B cell (primary cell): ENCODE results near the gene CD28. TPM values are rescaled to one million over a fixed set of nuclear protein-coding genes. Genes with fewer than 3 reads are reported as not detected.

Experiments
- ATAC-seq: fragments of 200-7000 bp; cut with Tn5 transposase; one replicate; pipeline ENCODE4 v1.10.0; 2021; ENCODE audit warnings: low read depth, mild to moderate bottlenecking, moderate number of reproducible peaks, moderate library complexity
- CTCF ChIA-PET: fragments of 350-600 bp; sonication (Branson Sonifier 250); formaldehyde crosslinking; loops from one replicate; lab custom pipeline; 2021; ENCODE audit warnings: antibody characterized with exemption, inconsistent platforms; lab: Charles Lee
- POLR2A ChIA-PET: fragments of 350-600 bp; sonication (Branson Sonifier 250); formaldehyde crosslinking; loops from one replicate; lab custom pipeline; 2021; ENCODE audit warnings: antibody characterized with exemption; lab: Charles Lee
- DNase-seq: peaks from one replicate; pipeline ENCODE4 v3.0.0; 2013
- H2AFZ ChIP-seq: 2 replicates; pipeline ENCODE4 v1.6.1; 2012; ENCODE audit warnings: mild to moderate bottlenecking, low read depth, low read length; ENCODE audit not compliant: insufficient read depth, poor library complexity, severe bottlenecking
- H3K27ac ChIP-seq, 2 donors: 1 replicate in 1 of 2; 2 replicates in 1 of 2; pipeline ENCODE4 v1.5.1; 2012 to 2013; ENCODE audit warnings: low read length in 2 of 2, mild to moderate bottlenecking in 2 of 2, moderate library complexity in 1 of 2
- H3K27me3 ChIP-seq, 4 experiments: fragments of 200-600 bp in 1 of 4; sonication (generic) in 1 of 4; replicated peaks in 1 of 4; 1 replicate in 2 of 4; 2 replicates in 2 of 4; pipeline versions ENCODE4 v1.6.1 to v1.7.0; 2013 to 2016; ENCODE audit warnings: low read length in 3 of 4, mild to moderate bottlenecking in 2 of 4, mixed read lengths in 1 of 4, moderate library complexity in 1 of 4; ENCODE audit not compliant: insufficient read depth in 4 of 4, control insufficient read depth in 3 of 4; ENCODE audit errors: control extremely low read depth in 1 of 4
- H3K36me3 ChIP-seq, 2 experiments: replicated peaks in 1 of 2; 1 replicate in 1 of 2; 2 replicates in 1 of 2; pipeline versions ENCODE4 v1.6.1 to v1.7.1; 2013; ENCODE audit warnings: low read length in 1 of 2; ENCODE audit not compliant: insufficient read depth in 2 of 2, control insufficient read depth in 1 of 2; ENCODE audit errors: control extremely low read depth in 1 of 2, extremely low read depth in 1 of 2
- H3K4me1 ChIP-seq, 2 donors: fragments of 200-600 bp in 1 of 2; sonication (generic) in 1 of 2; 1 replicate in 1 of 2; 2 replicates in 1 of 2; pipeline versions ENCODE4 v1.5.1 to v1.6.1; 2013 to 2017; ENCODE audit warnings: low read length in 2 of 2; ENCODE audit not compliant: control insufficient read depth in 2 of 2, insufficient read depth in 2 of 2
- H3K4me2 ChIP-seq: replicated peaks from 2 replicates; pipeline ENCODE3; 2012; ENCODE audit warnings: mild to moderate bottlenecking, low read depth, low read length; ENCODE audit not compliant: poor library complexity, severe bottlenecking
- H3K4me3 ChIP-seq, 5 experiments: fragments of 200-600 bp in 1 of 5; sonication (generic) in 1 of 5; 1 replicate in 3 of 5; 2 replicates in 2 of 5; pipeline versions ENCODE4 v1.5.1 to v1.7.0; 2011 to 2016; ENCODE audit warnings: low read length in 4 of 5, mild to moderate bottlenecking in 4 of 5, low read depth in 2 of 5, control low read depth in 1 of 5, moderate library complexity in 1 of 5; ENCODE audit not compliant: insufficient read depth in 1 of 5; ENCODE audit errors: control extremely low read depth in 1 of 5, extremely low read depth in 1 of 5
- H3K79me2 ChIP-seq: fragments of 200-600 bp; sonication (generic); one replicate; pipeline ENCODE4 v1.6.0; 2016; ENCODE audit warnings: low read length; ENCODE audit not compliant: control insufficient read depth, insufficient read depth
- H3K9ac ChIP-seq: fragments of 200-600 bp; sonication (generic); 2 replicates; pipeline ENCODE4 v1.6.1; 2017; ENCODE audit warnings: mild to moderate bottlenecking, low read length, moderate library complexity
- H3K9me3 ChIP-seq, 3 donors: one replicate each; pipeline versions ENCODE4 v1.6.1 to v1.7.1; 2013; ENCODE audit warnings: low read length in 2 of 3; ENCODE audit not compliant: control insufficient read depth in 2 of 3, insufficient read depth in 1 of 3; ENCODE audit errors: control extremely low read depth in 1 of 3
- H4K20me1 ChIP-seq: 2 replicates; pipeline ENCODE4 v1.6.0; 2012; ENCODE audit warnings: mild to moderate bottlenecking, low read length; ENCODE audit not compliant: insufficient read depth, control insufficient read depth, poor library complexity, severe bottlenecking
- H3K27ac Mint-ChIP-seq: one replicate; pipeline ENCODE4 v1.8.0; 2021; ENCODE audit warnings: mixed read lengths
- H3K27me3 Mint-ChIP-seq: one replicate; pipeline ENCODE4 v1.8.0; 2021; ENCODE audit warnings: mixed read lengths
- H3K4me1 Mint-ChIP-seq: one replicate; pipeline ENCODE4 v1.8.0; 2021; ENCODE audit warnings: mixed read lengths
- H3K4me3 Mint-ChIP-seq: one replicate; pipeline ENCODE4 v1.8.0; 2021; ENCODE audit warnings: mixed read lengths
- H3K9me3 Mint-ChIP-seq: one replicate; pipeline ENCODE4 v1.8.0; 2022; ENCODE audit warnings: mixed read lengths; ENCODE audit not compliant: insufficient read depth
- EZH2 ChIP-seq: IDR thresholded peaks from 2 replicates; pipeline ENCODE4 v1.6.1; 2012; ENCODE audit warnings: borderline replicate concordance, low read depth, mild to moderate bottlenecking, moderate library complexity, low read length; ENCODE audit not compliant: insufficient read depth, poor library complexity, severe bottlenecking
- WGBS: methylation state at CpG from one replicate; pipeline ENCODE4 v1.1.5; 2013; ENCODE audit warnings: missing lambda C conversion rate; ENCODE audit not compliant: insufficient coverage; 5-methylcytosine and 5-hydroxymethylcytosine counted together
- intact Hi-C: fragments of 100-400 bp; cut with micrococcal nuclease; formaldehyde crosslinking; loops from one replicate; pipeline ENCODE4 v1.10.0; 2022
- polyA plus RNA-seq: library from polyadenylated mRNA; depleted of rRNA; stranded (reverse); fragments of >200 nt; gene quantifications from 2 replicates; pipeline ENCODE4 v1.2.3, GENCODE V29; 2012
- total RNA-seq, 2 donors: library from RNA; stranded (reverse); fragments of 120-200 nt in 1 of 2; gene quantifications; 1 replicate in 1 of 2; 2 replicates in 1 of 2; pipeline versions ENCODE4 v1.2.3 to v1.2.4, GENCODE V29; 2013 to 2022
- TF ChIP-seq, protein P1 (sequence below): fragments of 200-600 bp; IDR thresholded peaks from one replicate; pipeline ENCODE4 v1.8.0; 2022; ENCODE audit warnings: antibody characterized with exemption, mild to moderate bottlenecking

CD28 gene
- total and polyA plus RNA-seq, 2 donors (not counting 1 experiment from before 2014, with no cell fraction given): 0.18 to 0.37 TPM

DNA sequence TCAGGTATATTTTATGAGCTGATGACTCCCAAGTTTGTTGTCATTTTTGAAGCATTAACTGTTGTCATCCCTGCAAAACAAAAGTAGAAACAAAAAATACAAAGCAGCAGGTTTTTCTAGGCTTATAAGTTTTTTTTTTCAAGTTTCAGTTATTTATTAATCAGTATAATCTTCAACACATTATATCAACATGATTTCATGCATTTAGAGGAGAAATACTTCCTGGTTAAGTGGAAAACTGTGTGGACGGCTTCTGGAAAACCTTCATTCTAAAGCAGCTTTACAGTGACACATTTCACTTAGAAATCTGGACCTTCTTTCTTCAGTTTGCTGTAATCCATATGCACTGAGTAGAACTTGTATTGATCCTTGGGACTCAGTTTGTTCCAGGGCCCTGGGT lies 34.6 kb upstream of the CD28 start:
- H3K27me3 Mint-ChIP-seq: peaks cover 45% of the 10 kb centered on the region
- Histone ChIP-seq H3K4me2 (no peak overlapping the region), H3K27me3 (peaks cover 0 to 16% (median 7%) of the 10 kb centered on the region in 4 experiments), H3K79me2 (no peaks in the 10 kb centered on the region), H2AFZ (no peak overlapping the region), H4K20me1 (no peaks in the 10 kb centered on the region), H3K9ac (no peak overlapping the region), H3K4me1 (peaks cover 5 to 6% of the 10 kb centered on the region in 2 donors), H3K36me3 (no peaks in the 10 kb centered on the region), H3K27ac (no peak overlapping the region), H3K4me3 (no peak overlapping the region), H3K9me3 (peaks cover 0 to 5% (median 0%) of the 10 kb centered on the region in 3 donors)
- TF ChIP-seq EZH2: no peak
- TF ChIP-seq, protein P1, sequence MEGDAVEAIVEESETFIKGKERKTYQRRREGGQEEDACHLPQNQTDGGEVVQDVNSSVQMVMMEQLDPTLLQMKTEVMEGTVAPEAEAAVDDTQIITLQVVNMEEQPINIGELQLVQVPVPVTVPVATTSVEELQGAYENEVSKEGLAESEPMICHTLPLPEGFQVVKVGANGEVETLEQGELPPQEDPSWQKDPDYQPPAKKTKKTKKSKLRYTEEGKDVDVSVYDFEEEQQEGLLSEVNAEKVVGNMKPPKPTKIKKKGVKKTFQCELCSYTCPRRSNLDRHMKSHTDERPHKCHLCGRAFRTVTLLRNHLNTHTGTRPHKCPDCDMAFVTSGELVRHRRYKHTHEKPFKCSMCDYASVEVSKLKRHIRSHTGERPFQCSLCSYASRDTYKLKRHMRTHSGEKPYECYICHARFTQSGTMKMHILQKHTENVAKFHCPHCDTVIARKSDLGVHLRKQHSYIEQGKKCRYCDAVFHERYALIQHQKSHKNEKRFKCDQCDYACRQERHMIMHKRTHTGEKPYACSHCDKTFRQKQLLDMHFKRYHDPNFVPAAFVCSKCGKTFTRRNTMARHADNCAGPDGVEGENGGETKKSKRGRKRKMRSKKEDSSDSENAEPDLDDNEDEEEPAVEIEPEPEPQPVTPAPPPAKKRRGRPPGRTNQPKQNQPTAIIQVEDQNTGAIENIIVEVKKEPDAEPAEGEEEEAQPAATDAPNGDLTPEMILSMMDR: no peak
- ChIA-PET CTCF (no interaction called here), POLR2A (no interaction called here)
- H3K27ac Mint-ChIP-seq: no peak overlapping the region
- DNase-seq: no peak
- intact Hi-C loops: no loop called here
- no peak for ATAC-seq
- no peak overlapping the region for H3K4me3 Mint-ChIP-seq
- peaks cover 4% of the 10 kb centered on the region for H3K9me3 Mint-ChIP-seq
- no CpG with 5 or more reads among the region's 1 CpG for WGBS
- H3K4me1 Mint-ChIP-seq: peaks cover 4% of the 10 kb centered on the region

DNA sequence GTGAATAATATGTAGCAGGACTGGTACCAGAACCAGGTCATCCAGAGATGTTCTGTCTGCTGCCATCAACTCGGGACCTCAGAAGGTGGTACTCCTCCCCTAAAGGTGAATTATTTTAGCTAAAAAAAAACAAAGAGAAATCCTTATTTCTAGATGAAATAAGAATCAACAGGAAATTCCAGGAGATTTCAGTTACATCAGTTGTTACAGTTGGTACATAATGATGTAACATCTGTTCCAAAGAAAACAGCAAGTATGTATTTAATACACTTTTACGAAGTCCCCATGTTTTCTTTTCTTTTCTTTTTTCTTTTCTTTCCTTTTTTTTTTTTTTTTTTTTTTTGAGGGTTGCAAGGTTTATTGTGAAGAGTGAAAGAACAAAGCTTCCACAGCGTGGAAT lies 33.6 kb upstream of the CD28 start:
- peaks cover 0 to 5% (median 2%) of the 10 kb centered on the region in 3 donors for H3K9me3 ChIP-seq
- Mint-ChIP-seq H3K4me3 (no peak overlapping the region), H3K9me3 (peaks cover 4% of the 10 kb centered on the region), H3K27me3 (peaks cover 49% of the 10 kb centered on the region), H3K4me1 (peaks cover 4% of the 10 kb centered on the region), H3K27ac (no peak overlapping the region)
- no peaks in the 10 kb centered on the region for H3K36me3 ChIP-seq
- CTCF ChIA-PET: interaction anchor here (0.6 kb wide), 1 partner anchor 190 kb away, joined by 4 read pairs; no protein-coding TSS in a partner anchor
- 100% methylated on average over 1 of the region's 3 CpGs for WGBS
- H2AFZ ChIP-seq: no peak overlapping the region
- H3K4me1 ChIP-seq: peaks cover 5 to 6% of the 10 kb centered on the region in 2 donors
- H3K4me2 ChIP-seq: no peak overlapping the region
- intact Hi-C loops: no loop called here
- H3K79me2 ChIP-seq: no peaks in the 10 kb centered on the region
- no peak overlapping the region for H3K4me3 ChIP-seq
- ATAC-seq: no peak
- H3K27ac ChIP-seq: no peak overlapping the region
- POLR2A ChIA-PET: no interaction called here
- no peaks in the 10 kb centered on the region for H4K20me1 ChIP-seq
- no peak for TF ChIP-seq EZH2
- TF ChIP-seq, protein P1: no peak
- no peak for DNase-seq
- peaks cover 0 to 16% (median 7%) of the 10 kb centered on the region in 4 experiments for H3K27me3 ChIP-seq
- H3K9ac ChIP-seq: no peak overlapping the region
